GM23338 (cell line): Measurements from ENCODE around the gene GATAD2A.

Experiments
- CREB1 ChIP-seq: fragments of 250-450 bp; sonication (Bioruptor Pico); IDR thresholded peaks from 2 replicates; pipeline ENCODE4 v1.5.0; 2020; ENCODE audit warnings: low read depth, mild to moderate bottlenecking, moderate library complexity
- EZH2 ChIP-seq: fragments of 200-600 bp; sonication (generic); IDR thresholded peaks from one replicate; pipeline ENCODE4 v1.8.0; 2017; ENCODE audit warnings: antibody characterized with exemption, mild to moderate bottlenecking, low read depth; ENCODE audit not compliant: unreplicated experiment
- EZH2phosphoT487 ChIP-seq: fragments of 200-600 bp; sonication (generic); IDR thresholded peaks from one replicate; pipeline ENCODE4 v1.8.1; 2018; ENCODE audit warnings: antibody characterized with exemption; ENCODE audit not compliant: unreplicated experiment
- JUNB ChIP-seq: IDR thresholded peaks from one replicate; pipeline ENCODE4 v1.6.1; 2016; ENCODE audit warnings: antibody characterized with exemption; ENCODE audit not compliant: unreplicated experiment
- POLR2AphosphoS5 ChIP-seq: IDR thresholded peaks from 2 replicates; pipeline ENCODE4 v1.6.1; 2016; ENCODE audit warnings: antibody characterized with exemption, low read depth
- STAT1 ChIP-seq: IDR thresholded peaks from one replicate; pipeline ENCODE4 v1.6.1; 2016; ENCODE audit warnings: antibody characterized with exemption; ENCODE audit not compliant: unreplicated experiment
- ZNF114 ChIP-seq: fragments of 250-450 bp; sonication (Bioruptor Pico); IDR thresholded peaks from 2 replicates; pipeline ENCODE4 v1.5.0; 2020; ENCODE audit warnings: mild to moderate bottlenecking, moderate library complexity
- ZNF331 ChIP-seq: fragments of 250-450 bp; sonication (Bioruptor Pico); IDR thresholded peaks from 2 replicates; pipeline ENCODE4 v1.5.0; 2020; ENCODE audit warnings: low read depth, mild to moderate bottlenecking, moderate library complexity
- TF ChIP-seq, protein P1 (sequence below), 2 experiments: fragments of 200-600 bp in 1 of 2; sonication (generic) in 1 of 2; conservative IDR thresholded peaks; 2 replicates each; pipeline versions ENCODE4 v1.5.1 to v1.6.1; 2016 to 2017; ENCODE audit warnings: antibody characterized with exemption in 2 of 2, low read depth in 2 of 2, mild to moderate bottlenecking in 2 of 2, moderate library complexity in 1 of 2
- TF ChIP-seq, protein P2 (sequence below): IDR thresholded peaks from one replicate; pipeline ENCODE4 v1.6.1; 2018; ENCODE audit warnings: antibody characterized with exemption; ENCODE audit not compliant: unreplicated experiment
- TF ChIP-seq, protein P3 (sequence below): IDR thresholded peaks from 2 replicates; pipeline ENCODE4 v1.6.1; 2016; ENCODE audit warnings: antibody characterized with exemption
- TF ChIP-seq, protein P4 (sequence below): fragments of 250-450 bp; sonication (Bioruptor Pico); IDR thresholded peaks from 2 replicates; pipeline ENCODE4 v1.5.0; 2020; ENCODE audit warnings: mild to moderate bottlenecking, moderate library complexity

DNA sequence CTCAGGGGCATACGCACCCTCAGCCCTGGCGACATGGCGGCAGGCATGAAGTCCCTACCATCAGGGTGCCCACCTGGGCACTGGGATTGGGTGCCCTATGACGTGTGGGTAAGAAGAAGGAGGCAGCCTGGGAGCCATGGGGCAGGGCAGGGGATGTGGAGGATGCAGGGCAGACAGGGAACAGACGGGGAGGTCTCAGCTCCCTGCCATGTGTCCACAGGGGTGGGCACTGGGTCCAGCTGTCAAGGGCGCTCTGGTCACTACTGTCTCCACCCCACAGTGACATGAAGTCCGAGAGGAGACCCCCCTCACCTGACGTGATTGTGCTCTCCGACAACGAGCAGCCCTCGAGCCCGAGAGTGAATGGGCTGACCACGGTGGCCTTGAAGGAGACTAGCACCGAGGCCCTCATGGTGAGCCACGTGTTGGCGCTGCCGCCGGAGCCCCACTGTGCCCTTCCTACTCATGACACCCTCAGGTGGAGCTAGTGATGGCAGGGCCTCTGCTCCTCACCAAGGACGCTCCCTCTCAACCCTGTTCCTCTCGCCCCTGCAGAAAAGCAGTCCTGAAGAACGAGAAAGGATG lies 86.6 kb downstream of the GATAD2A start:
- TF ChIP-seq, protein P1, sequence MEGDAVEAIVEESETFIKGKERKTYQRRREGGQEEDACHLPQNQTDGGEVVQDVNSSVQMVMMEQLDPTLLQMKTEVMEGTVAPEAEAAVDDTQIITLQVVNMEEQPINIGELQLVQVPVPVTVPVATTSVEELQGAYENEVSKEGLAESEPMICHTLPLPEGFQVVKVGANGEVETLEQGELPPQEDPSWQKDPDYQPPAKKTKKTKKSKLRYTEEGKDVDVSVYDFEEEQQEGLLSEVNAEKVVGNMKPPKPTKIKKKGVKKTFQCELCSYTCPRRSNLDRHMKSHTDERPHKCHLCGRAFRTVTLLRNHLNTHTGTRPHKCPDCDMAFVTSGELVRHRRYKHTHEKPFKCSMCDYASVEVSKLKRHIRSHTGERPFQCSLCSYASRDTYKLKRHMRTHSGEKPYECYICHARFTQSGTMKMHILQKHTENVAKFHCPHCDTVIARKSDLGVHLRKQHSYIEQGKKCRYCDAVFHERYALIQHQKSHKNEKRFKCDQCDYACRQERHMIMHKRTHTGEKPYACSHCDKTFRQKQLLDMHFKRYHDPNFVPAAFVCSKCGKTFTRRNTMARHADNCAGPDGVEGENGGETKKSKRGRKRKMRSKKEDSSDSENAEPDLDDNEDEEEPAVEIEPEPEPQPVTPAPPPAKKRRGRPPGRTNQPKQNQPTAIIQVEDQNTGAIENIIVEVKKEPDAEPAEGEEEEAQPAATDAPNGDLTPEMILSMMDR (conservative IDR thresholded peaks at IDR 0.05; ENCODE audit: low read depth in 2 of 2) = no peak
- TF ChIP-seq STAT1 = no peak
- no peak for TF ChIP-seq EZH2phosphoT487
- TF ChIP-seq CREB1 (CRISPR knock-in tag) = no peak
- no peak for TF ChIP-seq POLR2AphosphoS5
- TF ChIP-seq, protein P2, sequence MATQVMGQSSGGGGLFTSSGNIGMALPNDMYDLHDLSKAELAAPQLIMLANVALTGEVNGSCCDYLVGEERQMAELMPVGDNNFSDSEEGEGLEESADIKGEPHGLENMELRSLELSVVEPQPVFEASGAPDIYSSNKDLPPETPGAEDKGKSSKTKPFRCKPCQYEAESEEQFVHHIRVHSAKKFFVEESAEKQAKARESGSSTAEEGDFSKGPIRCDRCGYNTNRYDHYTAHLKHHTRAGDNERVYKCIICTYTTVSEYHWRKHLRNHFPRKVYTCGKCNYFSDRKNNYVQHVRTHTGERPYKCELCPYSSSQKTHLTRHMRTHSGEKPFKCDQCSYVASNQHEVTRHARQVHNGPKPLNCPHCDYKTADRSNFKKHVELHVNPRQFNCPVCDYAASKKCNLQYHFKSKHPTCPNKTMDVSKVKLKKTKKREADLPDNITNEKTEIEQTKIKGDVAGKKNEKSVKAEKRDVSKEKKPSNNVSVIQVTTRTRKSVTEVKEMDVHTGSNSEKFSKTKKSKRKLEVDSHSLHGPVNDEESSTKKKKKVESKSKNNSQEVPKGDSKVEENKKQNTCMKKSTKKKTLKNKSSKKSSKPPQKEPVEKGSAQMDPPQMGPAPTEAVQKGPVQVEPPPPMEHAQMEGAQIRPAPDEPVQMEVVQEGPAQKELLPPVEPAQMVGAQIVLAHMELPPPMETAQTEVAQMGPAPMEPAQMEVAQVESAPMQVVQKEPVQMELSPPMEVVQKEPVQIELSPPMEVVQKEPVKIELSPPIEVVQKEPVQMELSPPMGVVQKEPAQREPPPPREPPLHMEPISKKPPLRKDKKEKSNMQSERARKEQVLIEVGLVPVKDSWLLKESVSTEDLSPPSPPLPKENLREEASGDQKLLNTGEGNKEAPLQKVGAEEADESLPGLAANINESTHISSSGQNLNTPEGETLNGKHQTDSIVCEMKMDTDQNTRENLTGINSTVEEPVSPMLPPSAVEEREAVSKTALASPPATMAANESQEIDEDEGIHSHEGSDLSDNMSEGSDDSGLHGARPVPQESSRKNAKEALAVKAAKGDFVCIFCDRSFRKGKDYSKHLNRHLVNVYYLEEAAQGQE = no peak
- TF ChIP-seq JUNB = no peak
- TF ChIP-seq ZNF114 (CRISPR knock-in tag) = no peak
- no peak for TF ChIP-seq ZNF331 (CRISPR knock-in tag)
- no peak for TF ChIP-seq EZH2
- TF ChIP-seq, protein P3, sequence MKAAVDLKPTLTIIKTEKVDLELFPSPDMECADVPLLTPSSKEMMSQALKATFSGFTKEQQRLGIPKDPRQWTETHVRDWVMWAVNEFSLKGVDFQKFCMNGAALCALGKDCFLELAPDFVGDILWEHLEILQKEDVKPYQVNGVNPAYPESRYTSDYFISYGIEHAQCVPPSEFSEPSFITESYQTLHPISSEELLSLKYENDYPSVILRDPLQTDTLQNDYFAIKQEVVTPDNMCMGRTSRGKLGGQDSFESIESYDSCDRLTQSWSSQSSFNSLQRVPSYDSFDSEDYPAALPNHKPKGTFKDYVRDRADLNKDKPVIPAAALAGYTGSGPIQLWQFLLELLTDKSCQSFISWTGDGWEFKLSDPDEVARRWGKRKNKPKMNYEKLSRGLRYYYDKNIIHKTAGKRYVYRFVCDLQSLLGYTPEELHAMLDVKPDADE = no peak
- TF ChIP-seq, protein P4, sequence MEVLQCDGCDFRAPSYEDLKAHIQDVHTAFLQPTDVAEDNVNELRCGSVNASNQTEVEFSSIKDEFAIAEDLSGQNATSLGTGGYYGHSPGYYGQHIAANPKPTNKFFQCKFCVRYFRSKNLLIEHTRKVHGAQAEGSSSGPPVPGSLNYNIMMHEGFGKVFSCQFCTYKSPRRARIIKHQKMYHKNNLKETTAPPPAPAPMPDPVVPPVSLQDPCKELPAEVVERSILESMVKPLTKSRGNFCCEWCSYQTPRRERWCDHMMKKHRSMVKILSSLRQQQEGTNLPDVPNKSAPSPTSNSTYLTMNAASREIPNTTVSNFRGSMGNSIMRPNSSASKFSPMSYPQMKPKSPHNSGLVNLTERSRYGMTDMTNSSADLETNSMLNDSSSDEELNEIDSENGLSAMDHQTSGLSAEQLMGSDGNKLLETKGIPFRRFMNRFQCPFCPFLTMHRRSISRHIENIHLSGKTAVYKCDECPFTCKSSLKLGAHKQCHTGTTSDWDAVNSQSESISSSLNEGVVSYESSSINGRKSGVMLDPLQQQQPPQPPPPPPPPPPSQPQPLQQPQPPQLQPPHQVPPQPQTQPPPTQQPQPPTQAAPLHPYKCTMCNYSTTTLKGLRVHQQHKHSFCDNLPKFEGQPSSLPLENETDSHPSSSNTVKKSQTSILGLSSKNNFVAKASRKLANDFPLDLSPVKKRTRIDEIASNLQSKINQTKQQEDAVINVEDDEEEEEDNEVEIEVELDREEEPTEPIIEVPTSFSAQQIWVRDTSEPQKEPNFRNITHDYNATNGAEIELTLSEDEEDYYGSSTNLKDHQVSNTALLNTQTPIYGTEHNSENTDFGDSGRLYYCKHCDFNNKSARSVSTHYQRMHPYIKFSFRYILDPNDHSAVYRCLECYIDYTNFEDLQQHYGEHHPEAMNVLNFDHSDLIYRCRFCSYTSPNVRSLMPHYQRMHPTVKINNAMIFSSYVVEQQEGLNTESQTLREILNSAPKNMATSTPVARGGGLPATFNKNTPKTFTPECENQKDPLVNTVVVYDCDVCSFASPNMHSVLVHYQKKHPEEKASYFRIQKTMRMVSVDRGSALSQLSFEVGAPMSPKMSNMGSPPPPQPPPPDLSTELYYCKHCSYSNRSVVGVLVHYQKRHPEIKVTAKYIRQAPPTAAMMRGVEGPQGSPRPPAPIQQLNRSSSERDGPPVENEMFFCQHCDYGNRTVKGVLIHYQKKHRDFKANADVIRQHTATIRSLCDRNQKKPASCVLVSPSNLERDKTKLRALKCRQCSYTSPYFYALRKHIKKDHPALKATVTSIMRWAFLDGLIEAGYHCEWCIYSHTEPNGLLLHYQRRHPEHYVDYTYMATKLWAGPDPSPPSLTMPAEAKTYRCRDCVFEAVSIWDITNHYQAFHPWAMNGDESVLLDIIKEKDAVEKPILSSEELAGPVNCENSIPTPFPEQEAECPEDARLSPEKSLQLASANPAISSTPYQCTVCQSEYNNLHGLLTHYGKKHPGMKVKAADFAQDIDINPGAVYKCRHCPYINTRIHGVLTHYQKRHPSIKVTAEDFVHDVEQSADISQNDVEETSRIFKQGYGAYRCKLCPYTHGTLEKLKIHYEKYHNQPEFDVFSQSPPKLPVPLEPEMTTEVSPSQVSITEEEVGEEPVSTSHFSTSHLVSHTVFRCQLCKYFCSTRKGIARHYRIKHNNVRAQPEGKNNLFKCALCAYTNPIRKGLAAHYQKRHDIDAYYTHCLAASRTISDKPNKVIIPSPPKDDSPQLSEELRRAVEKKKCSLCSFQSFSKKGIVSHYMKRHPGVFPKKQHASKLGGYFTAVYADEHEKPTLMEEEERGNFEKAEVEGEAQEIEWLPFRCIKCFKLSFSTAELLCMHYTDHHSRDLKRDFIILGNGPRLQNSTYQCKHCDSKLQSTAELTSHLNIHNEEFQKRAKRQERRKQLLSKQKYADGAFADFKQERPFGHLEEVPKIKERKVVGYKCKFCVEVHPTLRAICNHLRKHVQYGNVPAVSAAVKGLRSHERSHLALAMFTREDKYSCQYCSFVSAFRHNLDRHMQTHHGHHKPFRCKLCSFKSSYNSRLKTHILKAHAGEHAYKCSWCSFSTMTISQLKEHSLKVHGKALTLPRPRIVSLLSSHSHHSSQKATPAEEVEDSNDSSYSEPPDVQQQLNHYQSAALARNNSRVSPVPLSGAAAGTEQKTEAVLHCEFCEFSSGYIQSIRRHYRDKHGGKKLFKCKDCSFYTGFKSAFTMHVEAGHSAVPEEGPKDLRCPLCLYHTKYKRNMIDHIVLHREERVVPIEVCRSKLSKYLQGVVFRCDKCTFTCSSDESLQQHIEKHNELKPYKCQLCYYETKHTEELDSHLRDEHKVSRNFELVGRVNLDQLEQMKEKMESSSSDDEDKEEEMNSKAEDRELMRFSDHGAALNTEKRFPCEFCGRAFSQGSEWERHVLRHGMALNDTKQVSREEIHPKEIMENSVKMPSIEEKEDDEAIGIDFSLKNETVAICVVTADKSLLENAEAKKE = no peak
